K562 (cell line): Measurements from ENCODE around the gene NT5E. TPM values are rescaled to one million over a fixed set of nuclear protein-coding genes. Genes with fewer than 3 reads are reported as not detected.

Experiments used
- ATAC-seq: fragments of 200-7000 bp; cut with Tn5 transposase; 3 replicates; pipeline ENCODE4 v1.9.1; 2020; ENCODE audit warnings: moderate library complexity
- BruUV-seq: library from RNA; stranded (reverse); fragments of 400-500 nt; replicated peaks from 2 replicates; lab custom pipeline; 2021; lab: Mats Ljungman, UMichigan
- CTCF ChIA-PET: fragments of 300-600 bp; formaldehyde crosslinking; extraction: SDS; loops from one replicate; lab custom pipeline; 2021; ENCODE audit warnings: low intra/inter-chr PET ratio; lab: Yijun Ruan, JAX
- POLR2A ChIA-PET: fragments of 300-600, 350-650 bp; sonication (Branson Sonifier 250); formaldehyde crosslinking; extraction: SDS; loops from one replicate; lab custom pipeline; 2021; ENCODE audit warnings: antibody characterized with exemption, inconsistent platforms; lab: Yijun Ruan, JAX
- DNase-seq, 4 experiments: peaks; one replicate each; pipeline versions ENCODE4 v3.0.0 to v3.0.0-alpha.2; 2011 to 2018; ENCODE audit warnings: low spot score in 3 of 4, mixed read lengths in 3 of 4; ENCODE audit errors: extremely low read depth in 1 of 4
- FAIRE-seq: peaks from 2 replicates; lab custom pipeline; 2011; peaks lifted over from hg19 to GRCh38; lab: Jason Lieb, UNC
- H2AFZ ChIP-seq: 2 replicates; pipeline ENCODE4 v1.6.0; 2011; ENCODE audit warnings: low read depth, low read length, control low read depth, inconsistent platforms
- H3K27ac ChIP-seq: fragments of 200-600 bp; 3 replicates; pipeline ENCODE4 v1.8.0; 2011; ENCODE audit warnings: low read depth, mild to moderate bottlenecking, control low read depth, inconsistent platforms, low read length, moderate library complexity, mixed read lengths; ENCODE audit errors: extremely low read depth
- H3K27me3 ChIP-seq, 2 experiments: fragments of 300-600 bp in 1 of 2; 2 replicates in 1 of 2; 3 replicates in 1 of 2; pipeline versions ENCODE4 v1.6.0 to v1.8.0; 2011; ENCODE audit warnings: inconsistent platforms in 2 of 2, low read length in 2 of 2, mild to moderate bottlenecking in 1 of 2, mixed read lengths in 1 of 2, moderate library complexity in 1 of 2; ENCODE audit not compliant: control insufficient read depth in 2 of 2, insufficient read depth in 2 of 2
- H3K36me3 ChIP-seq: fragments of 300-600 bp; 3 replicates; pipeline ENCODE4 v1.8.0; 2011; ENCODE audit warnings: mild to moderate bottlenecking, low read length, inconsistent platforms; ENCODE audit not compliant: control insufficient read depth, insufficient read depth
- H3K4me1 ChIP-seq, 2 experiments: fragments of 200-600 bp in 1 of 2; replicated peaks in 1 of 2; 2 replicates in 1 of 2; 3 replicates in 1 of 2; pipeline versions ENCODE4 v1.5.1 to v1.8.0; 2011; ENCODE audit warnings: inconsistent platforms in 2 of 2, low read length in 2 of 2, mild to moderate bottlenecking in 1 of 2, mixed read lengths in 1 of 2, moderate library complexity in 1 of 2; ENCODE audit not compliant: control insufficient read depth in 2 of 2, insufficient read depth in 2 of 2
- H3K4me2 ChIP-seq: 2 replicates; pipeline ENCODE4 v1.6.1; 2011; ENCODE audit warnings: low read length, control low read depth, inconsistent platforms, mixed read lengths; ENCODE audit not compliant: insufficient read depth
- H3K4me3 ChIP-seq: fragments of 200-600 bp; sonication (generic), shearing (Covaris generic); 2 replicates; pipeline ENCODE4 v1.5.1; 2016; ENCODE audit warnings: control low read depth, inconsistent platforms
- H3K79me2 ChIP-seq: fragments of 200-600 bp; 3 replicates; pipeline ENCODE4 v1.8.0; 2011; ENCODE audit warnings: low read length, inconsistent platforms; ENCODE audit not compliant: control insufficient read depth, insufficient read depth
- H3K9ac ChIP-seq, 2 experiments: 2 replicates each; pipeline versions ENCODE4 v1.6.0 to v1.6.1; 2011; ENCODE audit warnings: low read depth in 2 of 2, low read length in 2 of 2, control low read depth in 1 of 2, inconsistent platforms in 1 of 2, mild to moderate bottlenecking in 1 of 2, mixed read lengths in 1 of 2; ENCODE audit not compliant: insufficient read depth in 1 of 2
- H3K9me1 ChIP-seq: one replicate; pipeline ENCODE4 v1.6.0; 2011; ENCODE audit warnings: inconsistent platforms, mild to moderate bottlenecking, low read length, moderate library complexity; ENCODE audit not compliant: control insufficient read depth, insufficient read depth
- H3K9me3 ChIP-seq: replicated peaks from 2 replicates; pipeline ENCODE4 v1.5.1; 2011; ENCODE audit warnings: low read depth, low read length, inconsistent platforms; ENCODE audit not compliant: control insufficient read depth, insufficient read depth
- H4K20me1 ChIP-seq: replicated peaks from 2 replicates; pipeline ENCODE4 v1.6.1; 2011; ENCODE audit warnings: low read length, inconsistent platforms, mixed read lengths; ENCODE audit not compliant: control insufficient read depth, insufficient read depth
- CBX2 ChIP-seq: fragments of 200-600 bp; sonication (generic); IDR thresholded peaks from one replicate; pipeline ENCODE4 v1.6.1; 2012; ENCODE audit warnings: mild to moderate bottlenecking, low read length, inconsistent platforms; ENCODE audit not compliant: insufficient read depth, poor library complexity, severe bottlenecking
- CCAR2 ChIP-seq: fragments of 200-400 bp; formaldehyde crosslinking; IDR thresholded peaks from 2 replicates; pipeline ENCODE4 v1.6.1; 2017; ENCODE audit warnings: mild to moderate bottlenecking, low read depth, low read length
- E4F1 ChIP-seq: fragments of 250-450 bp; sonication (Bioruptor Pico); IDR thresholded peaks from 2 replicates; pipeline ENCODE4 v1.5.0; 2021; ENCODE audit warnings: mild to moderate bottlenecking, borderline replicate concordance
- GABPB1 ChIP-seq: sonication (generic); formaldehyde crosslinking; IDR thresholded peaks from 2 replicates; pipeline ENCODE4 v1.8.0; 2022; ENCODE audit warnings: mild to moderate bottlenecking, missing genetic modification reagents
- HINFP ChIP-seq: fragments of 450-650 bp; conservative IDR thresholded peaks from 2 replicates; pipeline ENCODE4 v1.6.1; 2016; ENCODE audit warnings: missing genetic modification characterization, low read depth, mild to moderate bottlenecking, control low read depth, missing compliant biosample characterization
- RUNX1 ChIP-seq: sonication (generic); IDR thresholded peaks from 2 replicates; pipeline ENCODE4 v1.6.1; 2016; ENCODE audit warnings: antibody characterized with exemption, low read depth
- SAP30 ChIP-seq: fragments of 200-600 bp; sonication (generic); IDR thresholded peaks from 2 replicates; pipeline ENCODE4 v1.6.1; 2012; ENCODE audit warnings: borderline replicate concordance, low read depth, mild to moderate bottlenecking, moderate library complexity, low read length, control low read depth, inconsistent platforms; ENCODE audit not compliant: insufficient read depth, poor library complexity, severe bottlenecking
- SIX5 ChIP-seq, 2 experiments: IDR thresholded peaks; 2 replicates each; pipeline ENCODE4 v1.6.1; 2011; ENCODE audit warnings: low read length in 2 of 2, borderline replicate concordance in 1 of 2, low read depth in 1 of 2, mild to moderate bottlenecking in 1 of 2, moderate library complexity in 1 of 2; ENCODE audit not compliant: insufficient read depth in 1 of 2
- TAF1 ChIP-seq: IDR thresholded peaks from 2 replicates; pipeline ENCODE4 v1.6.1; 2011; ENCODE audit warnings: mild to moderate bottlenecking, low read length, moderate library complexity; ENCODE audit not compliant: insufficient read depth, control insufficient read depth, severe bottlenecking; ENCODE audit errors: extremely low read depth
- ZFP1 ChIP-seq: fragments of 450-650 bp; formaldehyde crosslinking; IDR thresholded peaks from 2 replicates; pipeline ENCODE4 v1.4.0; 2020; ENCODE audit warnings: mild to moderate bottlenecking, mixed read lengths
- WGBS: fragments of 100-300 bp; shearing (Covaris generic); methylation state at CpG from one replicate; pipeline ENCODE4 v1.1.6; 2016; ENCODE audit warnings: low coverage, mixed read lengths; ENCODE audit not compliant: insufficient coverage; ENCODE audit errors: missing lambda C conversion rate; 5-methylcytosine and 5-hydroxymethylcytosine counted together
- in situ Hi-C: fragments of 300-500 bp; cut with MboI; formaldehyde crosslinking; loops from 4 replicates; pipeline ENCODE4 v1.15.0; 2018; ENCODE audit warnings: inconsistent platforms, mixed read lengths
- intact Hi-C: fragments of 100-400 bp; cut with micrococcal nuclease; formaldehyde crosslinking; loops from 2 replicates; pipeline ENCODE4 v1.14.2; 2022
- polyA plus RNA-seq, 8 experiments: library from polyadenylated mRNA; depleted of rRNA in 4 of 8; stranded (reverse) in 5 of 8; unstranded in 3 of 8; fragments of >200 nt; fragmentation: Nextera tagmentation in 2 of 8; fragmentation: Illumina TruSeq in 1 of 8; extraction: Ambion mirVana in 2 of 8; extraction: Trizol in 1 of 8; gene quantifications; 2 replicates each; pipeline versions ENCODE4 v1.2.1 to v1.2.3, GENCODE V29; 2011 to 2014; ENCODE audit warnings: inconsistent platforms in 1 of 8, missing spikeins in 1 of 8
- total RNA-seq, 7 experiments: library from RNA; depleted of rRNA in 6 of 7; stranded (reverse); fragments of >200 nt in 6 of 7; fragmentation: Illumina TruSeq in 2 of 7; extraction: Trizol in 2 of 7; gene quantifications; 2 replicates each; pipeline versions ENCODE4 v1.2.1 to v1.2.3, GENCODE V29; 2011 to 2021; ENCODE audit warnings: low replicate concordance in 1 of 7
- TF ChIP-seq, protein P1 (sequence below): sonication (generic); formaldehyde crosslinking; IDR thresholded peaks from 2 replicates; pipeline ENCODE4 v1.8.0; 2022; ENCODE audit warnings: missing genetic modification reagents, mild to moderate bottlenecking, moderate library complexity, borderline replicate concordance

Gene NT5E
- total and polyA plus RNA-seq, 9 of the 15 experiments (the other 6 are each of a cell fraction or from before 2014, with no cell fraction given) = 0.01 to 0.13 TPM; not detected in 7

DNA sequence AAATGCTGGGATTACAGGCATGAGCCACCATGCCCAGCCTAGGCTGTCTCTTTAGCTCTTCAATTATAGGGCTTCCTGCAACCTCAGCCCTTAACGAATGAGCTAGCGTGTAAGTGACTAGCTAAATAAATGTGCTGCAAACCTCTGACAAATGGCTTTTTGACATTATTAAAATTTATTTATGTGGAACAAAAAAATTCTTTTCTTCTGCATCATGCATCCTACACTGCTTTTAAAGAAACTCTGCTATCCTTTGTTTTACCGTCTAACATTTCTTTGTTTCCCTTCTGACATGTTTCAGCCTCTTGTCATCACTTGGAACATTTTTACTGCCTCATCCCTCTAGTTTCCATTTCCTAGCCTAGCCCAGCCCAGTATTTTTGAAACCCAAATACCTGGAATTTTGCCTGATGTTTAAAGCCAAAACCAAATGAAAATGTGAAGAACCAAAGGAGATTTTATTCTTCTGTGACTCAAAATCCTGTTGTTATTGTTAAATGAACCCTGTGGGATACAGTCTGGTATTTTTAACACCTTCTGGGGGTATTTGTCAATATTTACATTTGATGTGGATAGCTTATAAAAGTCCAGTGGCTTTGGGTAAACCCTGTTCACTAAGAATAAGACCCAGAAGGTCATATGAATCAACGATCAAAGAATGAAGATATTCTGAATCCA, 9.5 kb downstream of the NT5E start:
- no peak for ATAC-seq
- Histone ChIP-seq H3K27me3 (0 out of 5 replicates have a peak, but pooled peaks cover 2 to 4% of the 10 kb centered on the region in 2 experiments), H3K9me1 (no peaks in the 10 kb centered on the region), H3K36me3 (no peaks in the 10 kb centered on the region), H4K20me1 (no peaks in the 10 kb centered on the region), H3K4me1 (no peaks in the 10 kb centered on the region), H3K4me2 (no peak overlapping the region), H3K4me3 (no peak overlapping the region), H2AFZ (no peak overlapping the region), H3K9me3 (no peaks in the 10 kb centered on the region), H3K79me2 (no peaks in the 10 kb centered on the region), H3K9ac (no peak overlapping the region), H3K27ac (no peak overlapping the region)
- ChIA-PET CTCF (no interaction called here), POLR2A (no interaction called here)
- in situ Hi-C loops (no loop called here), intact Hi-C loops (no loop called here)
- BruUV-seq = no TSS peak
- FAIRE-seq = no peak
- TF ChIP-seq CCAR2 (no peak), E4F1 (CRISPR knock-in tag) (no peak), SAP30 (no peak), CBX2 (no peak), GABPB1 (CRISPR knock-in tag) (no peak), HINFP (tag) (no peak), ZFP1 (CRISPR knock-in tag) (no peak), TAF1 (no peak), SIX5 (IDR thresholded peaks at IDR 0.05; ENCODE audit: borderline replicate concordance in 1 of 2, insufficient read depth in 1 of 2, low read depth in 1 of 2, low read length in 2 of 2) (no peak), RUNX1 (no peak)
- TF ChIP-seq, protein P1, sequence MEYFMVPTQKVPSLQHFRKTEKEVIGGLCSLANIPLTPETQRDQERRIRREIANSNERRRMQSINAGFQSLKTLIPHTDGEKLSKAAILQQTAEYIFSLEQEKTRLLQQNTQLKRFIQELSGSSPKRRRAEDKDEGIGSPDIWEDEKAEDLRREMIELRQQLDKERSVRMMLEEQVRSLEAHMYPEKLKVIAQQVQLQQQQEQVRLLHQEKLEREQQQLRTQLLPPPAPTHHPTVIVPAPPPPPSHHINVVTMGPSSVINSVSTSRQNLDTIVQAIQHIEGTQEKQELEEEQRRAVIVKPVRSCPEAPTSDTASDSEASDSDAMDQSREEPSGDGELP (CRISPR knock-in tag) = no peak
- 0% methylated on average over 4 of the region's 4 CpGs for WGBS
- DNase-seq = no peak
